Heart left ventricle (tissue), 16 donors: ENCODE measurements around the gene PYROXD2. TPM values are rescaled to one million over a fixed set of nuclear protein-coding genes. Genes with fewer than 3 reads are reported as not detected.

ENCODE experiments used
- ATAC-seq, 4 donors: fragments of 200-7000 bp; cut with Tn5 transposase; one replicate each; pipeline ENCODE4 v1.9.1; 2020 to 2022; ENCODE audit warnings: moderate library complexity in 4 of 4, mild to moderate bottlenecking in 3 of 4, moderate number of reproducible peaks in 1 of 4
- DNase-seq, 5 donors: peaks; one replicate each; pipeline ENCODE4 v3.0.0-alpha.2; 2020
- H3K27ac ChIP-seq, 12 donors: fragments of 200-600 bp; sonication (generic) in 4 of 12; one replicate each; pipeline versions ENCODE4 v1.5.0 to v1.8.0; 2016 to 2022; ENCODE audit warnings: mild to moderate bottlenecking in 2 of 12
- H3K27me3 ChIP-seq, 9 donors: fragments of 200-600 bp; sonication (generic) in 2 of 9; one replicate each; pipeline versions ENCODE4 v1.5.1 to v1.8.0; 2016 to 2022; ENCODE audit warnings: mild to moderate bottlenecking in 3 of 9
- H3K36me3 ChIP-seq, 9 donors: fragments of 200-600 bp; sonication (generic) in 2 of 9; one replicate each; pipeline versions ENCODE4 v1.5.0 to v1.8.0; 2018 to 2022; ENCODE audit warnings: mild to moderate bottlenecking in 2 of 9
- H3K4me1 ChIP-seq, 12 donors: fragments of 200-600 bp; sonication (generic) in 4 of 12; one replicate each; pipeline versions ENCODE4 v1.5.0 to v1.8.0; 2016 to 2022; ENCODE audit warnings: mild to moderate bottlenecking in 3 of 12
- H3K4me3 ChIP-seq, 12 donors: fragments of 200-600 bp; sonication (generic) in 4 of 12; one replicate each; pipeline versions ENCODE4 v1.5.0 to v1.8.0; 2017 to 2022; ENCODE audit warnings: mild to moderate bottlenecking in 9 of 12, moderate library complexity in 4 of 12
- H3K9me3 ChIP-seq, 12 donors: fragments of 200-600 bp; sonication (generic) in 4 of 12; one replicate each; pipeline versions ENCODE4 v1.5.0 to v1.8.0; 2016 to 2022; ENCODE audit warnings: mild to moderate bottlenecking in 1 of 12
- CTCF ChIP-seq, 12 donors: fragments of 200-600 bp; sonication (generic) in 4 of 12; IDR thresholded peaks; one replicate each; pipeline versions ENCODE4 v1.5.0 to v1.8.0; 2018 to 2022; ENCODE audit warnings: antibody characterized with exemption in 12 of 12, mild to moderate bottlenecking in 5 of 12
- POLR2A ChIP-seq, 2 donors: fragments of 450-650 bp; IDR thresholded peaks; one replicate each; pipeline ENCODE4 v1.6.1; 2017; ENCODE audit warnings: antibody characterized with exemption in 2 of 2, mild to moderate bottlenecking in 2 of 2, moderate library complexity in 2 of 2
- WGBS, 4 donors: extraction: QIAGEN DNeasy Blood & Tissue Kit in 2 of 4; methylation state at CpG; one replicate each; pipeline versions ENCODE4 v1.1.5 to v1.1.7; 2013 to 2018; 5-methylcytosine and 5-hydroxymethylcytosine counted together
- intact Hi-C, 10 donors: fragments of 100-400 bp; cut with DNase I; formaldehyde crosslinking; loops; one replicate each; pipeline versions ENCODE4 v1.11.1 to v1.14.2; 2022
- polyA plus RNA-seq, 2 donors: library from polyadenylated mRNA; stranded (reverse); fragments of 200-250 nt; gene quantifications; one replicate each; pipeline ENCODE4 v1.2.3, GENCODE V29; 2013
- total RNA-seq, 9 donors: library from RNA; depleted of rRNA in 2 of 9; stranded (reverse); fragments of >200 nt in 2 of 9; fragmentation: NEBNext Ultra II Directional in 3 of 9; extraction: Animal tissue kit (Norgen Biotek cat#: 25700) in 3 of 9; gene quantifications; one replicate each; pipeline versions ENCODE4 v1.1.0 to v1.2.4, GENCODE V29; 2016 to 2023
- donor health status: ischemic (EF 13 %, LVEDD 7.1; RV severe dilation, severe dysfunction).
- donor health status: healthy with polysubstance abuse.
- donor health status: DM: no; HTN: yes; CAD: no.
- donor health status: DM: no; HTN: no; CAD: no.
- donor health status: ischemic (EF 25% LVEDD 6.9; RV normal size, moderate dysfunction).
- donor health status: ischemic (EF 25% LVEDD 5.7; RV mildly dilated, moderate dysfunction).
- donor health status: healthy.
- donor health status: DM: yes; HTN: yes; CAD: no.
- donor health status: ischemic (EF 35%, LVEDD 5.7; RV mildly dilated, moderate dysfunction).
- donor health status: nonischemic (EF 11% LVEDD 7.7; RV severe dilation, severe dysfunction).
- donor health status: DM: yes; HTN: yes; CAD: no.
- donor health status: PGD.
- donor health status: ischemic (EF 29% LVEDD 5.4; RV normal size, mild dysfunction).
- donor health status: nonischemic (EF 23%, LVEDD 6.1; RV moderate dilation, normal function).

The PYROXD2 gene
- total and polyA plus RNA-seq, 11 donors: 4.1 to 22.0 (median 11.1) TPM

- 97 to 98% (median 97%) methylated on average over 8 of the region's 8 CpGs for WGBS, 4 donors
- H3K4me3 ChIP-seq: no peak overlapping the region
- DNase-seq (peak in 1 of 5 donors; percentile 12), ATAC-seq (no peak)
- intact Hi-C loops: loop anchor here in 1 of 10 donors (2.0 kb wide), 1 partner anchor 30 kb away; no protein-coding TSS in a partner anchor
- TF ChIP-seq POLR2A (IDR thresholded peaks at IDR 0.05): no peak
- H3K36me3 ChIP-seq: peaks cover 4 to 97% (median 78%) of the 10 kb centered on the region in 9 donors
- H3K27me3 ChIP-seq: no peaks in the 10 kb centered on the region
- H3K27ac ChIP-seq: peak overlapping the region in 7 of 12 donors; percentile 61 to 85 (median 69)
- peaks cover 0 to 12% (median 0%) of the 10 kb centered on the region in 12 donors for H3K9me3 ChIP-seq
- H3K4me1 ChIP-seq: peaks cover 0 to 14% (median 2%) of the 10 kb centered on the region in 12 donors
Observed at GRCh38 chr10:98430427-98430826, 15.4 kb upstream of the PYROXD2 start.

- intact Hi-C loops: loop anchor here in 2 of 10 donors (2.0 to 10.0 kb wide), 2 partner anchors 31 to 745 kb away; no protein-coding TSS in a partner anchor
- no peak overlapping the region for H3K27ac ChIP-seq
- H3K27me3 ChIP-seq: no peaks in the 10 kb centered on the region
- H3K9me3 ChIP-seq: peaks cover 0 to 12% (median 0%) of the 10 kb centered on the region in 12 donors
- WGBS, 4 donors: 93 to 95% (median 95%) methylated on average over 15 to 22 of the region's 22 CpGs
- H3K4me3 ChIP-seq: no peak overlapping the region
- TF ChIP-seq CTCF (IDR thresholded peaks at IDR 0.05) (no peak), POLR2A (IDR thresholded peaks at IDR 0.05) (no peak)
- H3K36me3 ChIP-seq: peaks cover 4 to 97% (median 73%) of the 10 kb centered on the region in 9 donors
- DNase-seq (peak in 1 of 5 donors; percentile 12), ATAC-seq (no peak)
- H3K4me1 ChIP-seq: peaks cover 0 to 14% (median 2%) of the 10 kb centered on the region in 12 donors
Observed at GRCh38 chr10:98429320-98430072, 14.5 kb upstream of the PYROXD2 start.

GRCh38 chr10:98427011-98427515 is 12.1 kb upstream of the PYROXD2 start:
- Histone ChIP-seq H3K4me1 (peaks cover 0 to 13% (median 2%) of the 10 kb centered on the region in 12 donors), H3K36me3 (peaks cover 0 to 99% (median 63%) of the 10 kb centered on the region in 9 donors)

More at GRCh38 chr10:98427011-98427515, 12.1 kb upstream of the PYROXD2 start:
- Histone ChIP-seq H3K27ac (no peak overlapping the region), H3K4me3 (no peak overlapping the region), H3K27me3 (no peaks in the 10 kb centered on the region), H3K9me3 (peaks cover 0 to 3% (median 0%) of the 10 kb centered on the region in 12 donors)
- WGBS, 4 donors: 95 to 96% (median 95%) methylated on average over 6 to 7 of the region's 7 CpGs
- TF ChIP-seq POLR2A (IDR thresholded peaks at IDR 0.05): no peak
- TF ChIP-seq CTCF (IDR thresholded peaks at IDR 0.05): no peak
- DNase-seq (peak in 1 of 5 donors; percentile 15), ATAC-seq (no peak)
- intact Hi-C loops: loop anchor here in 1 of 10 donors (10.0 kb wide), 1 partner anchor 748 kb away; no protein-coding TSS in a partner anchor
